Testis (tissue), 2 donors: ENCODE data around the gene IPO9.

ENCODE experiments used
- POLR2A ChIP-seq: fragments of 450-650 bp; IDR thresholded peaks from one replicate; pipeline ENCODE4 v1.6.1; 2017; ENCODE audit warnings: antibody characterized with exemption, mild to moderate bottlenecking, moderate library complexity
- TF ChIP-seq, protein P1 (sequence below), 3 experiments: fragments of 450-650 bp in 2 of 3; fragments of 200-600 bp in 1 of 3; sonication (generic) in 1 of 3; IDR thresholded peaks; one replicate each; pipeline ENCODE4 v1.5.1; 2016 to 2019; ENCODE audit warnings: antibody characterized with exemption in 3 of 3, mild to moderate bottlenecking in 2 of 3, moderate library complexity in 1 of 3

DNA sequence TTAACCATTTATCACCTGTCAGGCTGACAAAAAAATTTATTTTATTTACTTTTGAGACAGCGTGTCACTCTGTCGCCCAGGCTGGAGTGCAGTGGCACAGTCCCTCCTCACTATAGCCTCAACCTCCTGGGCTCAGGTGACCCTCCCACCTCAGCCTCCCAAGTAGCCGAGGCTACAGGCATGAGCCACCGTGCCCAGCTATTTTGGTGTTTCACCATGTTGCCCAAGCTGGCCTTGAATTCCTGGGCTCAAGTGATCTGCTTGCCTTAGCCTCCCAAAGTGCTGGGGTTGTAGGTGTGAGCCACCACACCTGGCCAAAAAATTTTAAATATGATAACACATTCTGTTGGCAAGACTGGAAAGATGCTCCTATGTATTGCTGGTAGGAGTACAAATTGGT lies 11.1 kb downstream of the IPO9 start:
- no peak for TF ChIP-seq POLR2A
- TF ChIP-seq, protein P1, sequence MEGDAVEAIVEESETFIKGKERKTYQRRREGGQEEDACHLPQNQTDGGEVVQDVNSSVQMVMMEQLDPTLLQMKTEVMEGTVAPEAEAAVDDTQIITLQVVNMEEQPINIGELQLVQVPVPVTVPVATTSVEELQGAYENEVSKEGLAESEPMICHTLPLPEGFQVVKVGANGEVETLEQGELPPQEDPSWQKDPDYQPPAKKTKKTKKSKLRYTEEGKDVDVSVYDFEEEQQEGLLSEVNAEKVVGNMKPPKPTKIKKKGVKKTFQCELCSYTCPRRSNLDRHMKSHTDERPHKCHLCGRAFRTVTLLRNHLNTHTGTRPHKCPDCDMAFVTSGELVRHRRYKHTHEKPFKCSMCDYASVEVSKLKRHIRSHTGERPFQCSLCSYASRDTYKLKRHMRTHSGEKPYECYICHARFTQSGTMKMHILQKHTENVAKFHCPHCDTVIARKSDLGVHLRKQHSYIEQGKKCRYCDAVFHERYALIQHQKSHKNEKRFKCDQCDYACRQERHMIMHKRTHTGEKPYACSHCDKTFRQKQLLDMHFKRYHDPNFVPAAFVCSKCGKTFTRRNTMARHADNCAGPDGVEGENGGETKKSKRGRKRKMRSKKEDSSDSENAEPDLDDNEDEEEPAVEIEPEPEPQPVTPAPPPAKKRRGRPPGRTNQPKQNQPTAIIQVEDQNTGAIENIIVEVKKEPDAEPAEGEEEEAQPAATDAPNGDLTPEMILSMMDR (IDR thresholded peaks at IDR 0.05) = no peak
